ENCODE measurements around the gene ANKRD50.

The ANKRD50 gene

GRCh38 chr4:124708517-124709300 lies 3.8 kb downstream of the ANKRD50 start:
- DNase-seq, result no peak

DNA sequence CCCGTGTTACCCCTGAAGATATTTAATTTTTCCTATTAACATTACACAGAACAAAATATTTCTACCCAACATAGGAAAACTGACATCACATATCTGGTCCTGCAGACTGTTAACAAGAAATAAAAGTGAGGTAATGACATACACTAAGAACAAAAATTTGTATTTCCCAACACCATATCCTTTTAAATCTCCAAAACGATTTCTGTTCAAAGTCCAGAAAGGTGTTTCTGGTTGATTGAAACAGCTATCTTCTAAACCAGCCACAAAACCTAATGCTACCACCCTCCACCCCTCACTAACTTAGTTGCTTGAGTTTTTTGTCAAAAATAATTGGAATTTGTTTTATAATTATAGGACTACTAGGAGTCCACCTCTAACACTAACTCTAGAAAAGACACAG lies 7.1 kb downstream of the ANKRD50 start:
- DNase-seq, result no peak

GRCh38 chr4:124703154-124703553 lies 9.4 kb downstream of the ANKRD50 start:
- DNase-seq, result no peak

GRCh38 chr4:124697441-124697840 lies 15.1 kb downstream of the ANKRD50 start:
- no peak for DNase-seq

GRCh38 chr4:124696182-124696581 lies 16.4 kb downstream of the ANKRD50 start:
- no peak for DNase-seq

DNA sequence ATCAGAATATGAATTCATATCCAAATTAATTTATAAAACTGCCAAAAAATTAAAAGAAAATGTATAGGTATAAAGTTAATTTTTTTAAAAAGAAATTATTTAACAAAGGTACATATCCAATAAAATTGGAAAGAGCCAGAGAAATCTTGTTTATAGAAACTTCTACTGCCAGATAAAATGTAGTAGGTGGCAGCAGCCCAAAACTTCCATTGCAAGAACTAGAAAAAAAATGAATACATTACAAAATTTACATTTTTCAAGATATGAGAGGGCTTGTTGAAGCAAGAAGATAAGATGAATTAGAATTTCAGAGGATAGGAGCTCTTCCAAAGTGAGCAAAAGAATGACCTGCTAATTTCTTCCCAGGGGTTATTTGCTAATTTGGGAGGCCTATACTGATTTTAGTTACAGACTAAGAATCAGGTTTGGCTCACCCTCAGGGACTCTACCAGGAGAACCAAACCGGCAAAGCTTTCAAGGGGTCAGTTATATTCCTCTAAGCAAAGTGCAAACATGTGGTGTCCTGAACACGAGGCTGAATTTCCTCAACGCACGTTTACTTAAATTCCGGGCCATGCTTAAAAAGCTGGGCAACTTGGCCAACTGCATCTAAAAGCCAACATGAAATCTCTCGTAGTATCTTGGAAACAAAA lies 17.5 kb downstream of the ANKRD50 start:
- no peak for DNase-seq

- DNase-seq, result no peak
Observed at GRCh38 chr4:124694306-124694705, 18.2 kb downstream of the ANKRD50 start.

DNA sequence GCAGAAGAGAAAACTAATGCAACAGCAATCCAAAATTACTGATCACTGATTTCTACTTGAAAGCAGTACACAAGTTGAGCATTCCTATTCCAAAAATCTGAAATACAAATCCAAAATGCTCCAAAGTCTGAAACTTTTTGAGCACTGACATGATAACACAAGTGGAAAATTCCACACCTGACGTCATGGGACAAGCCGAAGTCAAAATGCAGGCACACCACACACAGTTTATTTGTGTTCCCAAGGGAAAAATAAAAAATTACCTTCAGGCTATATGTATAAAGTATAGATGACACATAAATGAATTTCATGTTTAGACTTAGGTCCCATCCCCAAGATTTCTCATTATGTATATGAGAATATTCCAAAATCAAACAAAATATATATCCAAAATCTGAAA lies 20.7 kb downstream of the ANKRD50 start:
- no peak for DNase-seq

DNA sequence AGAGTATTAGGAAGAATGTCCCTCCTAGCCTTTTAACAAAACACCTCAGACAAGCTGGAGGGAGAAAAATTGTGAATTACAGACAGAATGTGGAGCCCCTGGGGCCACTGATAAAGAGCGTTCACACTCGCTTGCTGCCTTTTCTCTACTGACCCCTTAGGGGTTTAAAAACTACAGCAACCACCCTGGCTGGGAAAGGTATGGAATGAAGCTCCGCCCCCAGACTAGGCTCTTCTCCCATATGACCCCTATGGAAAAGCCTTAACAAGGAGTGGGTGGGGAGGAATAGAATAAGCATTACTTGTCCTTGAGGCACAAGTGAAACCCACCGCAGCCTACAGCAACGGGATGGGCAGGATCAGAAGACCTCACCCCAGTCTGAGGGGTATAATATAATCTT lies 26.3 kb downstream of the ANKRD50 start:
- peak; percentile 88 for DNase-seq

DNA sequence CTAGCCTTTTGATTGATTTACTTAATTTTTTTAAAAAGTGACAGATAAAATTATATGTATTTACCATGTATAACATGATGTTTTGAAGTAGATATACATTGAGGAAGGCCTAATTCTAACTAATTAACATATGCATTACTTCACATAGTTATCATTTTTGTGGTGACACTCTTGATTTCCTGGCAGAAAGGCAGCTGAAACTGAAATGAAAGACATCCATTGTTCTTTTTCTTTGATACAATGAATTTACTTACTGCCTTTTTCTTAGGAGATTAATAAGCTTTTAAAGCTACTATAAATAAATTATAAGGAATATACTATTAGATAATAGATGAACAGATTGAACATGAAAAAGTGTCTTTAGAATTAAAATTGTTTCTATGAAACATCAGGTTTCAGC lies 26.7 kb downstream of the ANKRD50 start:
- no peak for DNase-seq

- DNase-seq, result no peak
Observed at GRCh38 chr4:124684301-124684700, 28.2 kb downstream of the ANKRD50 start.

GRCh38 chr4:124682384-124682783 lies 30.1 kb downstream of the ANKRD50 start:
- no peak for DNase-seq

DNA sequence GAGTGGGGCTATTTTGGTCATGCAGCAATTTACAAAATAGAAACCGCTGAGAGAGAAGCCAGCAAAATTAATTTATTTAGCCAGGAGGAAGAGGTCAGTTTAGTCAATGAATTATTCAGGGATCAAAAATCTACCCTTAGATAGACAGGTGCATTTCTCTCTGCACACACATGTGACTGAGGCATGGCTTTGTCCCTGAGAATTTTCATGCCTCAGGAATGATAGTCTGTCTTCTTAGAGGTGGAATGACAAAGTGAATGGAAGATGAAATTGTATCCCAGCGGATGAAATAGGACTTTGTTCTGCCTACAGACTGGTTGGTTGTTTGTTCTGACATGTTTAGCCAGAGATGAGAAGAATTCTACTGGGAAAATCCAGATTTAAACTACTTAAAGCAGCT lies 46.0 kb downstream of the ANKRD50 start:
- DNase-seq, result no peak

DNA sequence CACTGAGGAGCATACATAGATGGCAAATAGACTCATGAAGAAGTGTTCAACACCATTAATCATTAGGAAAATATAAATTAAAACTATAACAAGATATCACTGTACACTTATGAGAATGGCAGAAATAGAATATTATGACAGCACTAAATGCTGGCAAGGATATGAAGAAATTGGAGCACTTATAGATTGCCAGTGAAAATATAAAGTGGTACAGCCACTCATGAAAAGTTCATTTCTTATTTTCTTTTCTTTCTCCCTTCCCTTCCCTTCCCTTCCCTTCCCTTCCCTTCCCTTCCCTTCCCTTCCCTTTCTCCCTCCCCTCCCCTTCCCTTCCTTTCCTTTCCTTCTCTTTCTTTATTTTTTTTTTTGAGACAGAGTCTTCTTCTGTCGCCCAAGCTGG lies 53.7 kb downstream of the ANKRD50 start:
- no peak for DNase-seq

GRCh38 chr4:124650614-124651013 lies 61.9 kb downstream of the ANKRD50 start:
- DNase-seq, result no peak

- DNase-seq, result no peak
Observed at GRCh38 chr4:124647599-124647998, 64.9 kb downstream of the ANKRD50 start.

- no peak for DNase-seq
Observed at GRCh38 chr4:124644621-124645020, 67.9 kb downstream of the ANKRD50 start.

GRCh38 chr4:124642846-124643245 lies 69.7 kb downstream of the ANKRD50 start:
- no peak for DNase-seq

DNA sequence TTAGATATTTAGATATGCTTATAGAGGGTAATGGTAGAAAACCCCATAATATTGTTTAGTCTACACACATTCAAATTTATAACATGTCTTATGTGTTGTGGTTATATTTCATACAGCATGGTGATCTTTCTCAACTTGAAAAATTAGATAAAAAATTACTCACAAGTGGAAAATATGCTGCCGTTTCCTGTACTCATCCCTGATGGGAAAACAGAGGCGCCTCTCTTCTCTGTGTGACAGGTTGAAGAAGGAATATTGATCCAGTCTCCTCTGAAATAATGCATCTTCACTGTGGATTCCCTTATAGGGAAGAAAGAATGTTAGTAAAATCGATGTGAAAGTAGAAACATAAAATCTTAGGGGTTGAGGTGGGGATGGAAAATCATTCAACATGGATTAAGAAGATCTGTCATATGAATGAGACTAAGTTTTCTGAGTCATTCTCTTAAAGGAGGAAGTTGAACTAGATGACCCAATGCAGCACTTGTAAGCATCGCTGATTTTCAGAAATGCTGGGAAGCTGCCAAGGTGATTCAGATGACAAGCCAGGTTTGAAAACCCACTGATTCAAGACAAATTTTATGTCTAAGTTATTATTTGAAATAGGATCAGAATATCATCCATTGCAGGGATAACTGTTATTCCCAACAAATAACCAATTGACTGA lies 70.7 kb downstream of the ANKRD50 start:
- DNase-seq, result no peak

DNA sequence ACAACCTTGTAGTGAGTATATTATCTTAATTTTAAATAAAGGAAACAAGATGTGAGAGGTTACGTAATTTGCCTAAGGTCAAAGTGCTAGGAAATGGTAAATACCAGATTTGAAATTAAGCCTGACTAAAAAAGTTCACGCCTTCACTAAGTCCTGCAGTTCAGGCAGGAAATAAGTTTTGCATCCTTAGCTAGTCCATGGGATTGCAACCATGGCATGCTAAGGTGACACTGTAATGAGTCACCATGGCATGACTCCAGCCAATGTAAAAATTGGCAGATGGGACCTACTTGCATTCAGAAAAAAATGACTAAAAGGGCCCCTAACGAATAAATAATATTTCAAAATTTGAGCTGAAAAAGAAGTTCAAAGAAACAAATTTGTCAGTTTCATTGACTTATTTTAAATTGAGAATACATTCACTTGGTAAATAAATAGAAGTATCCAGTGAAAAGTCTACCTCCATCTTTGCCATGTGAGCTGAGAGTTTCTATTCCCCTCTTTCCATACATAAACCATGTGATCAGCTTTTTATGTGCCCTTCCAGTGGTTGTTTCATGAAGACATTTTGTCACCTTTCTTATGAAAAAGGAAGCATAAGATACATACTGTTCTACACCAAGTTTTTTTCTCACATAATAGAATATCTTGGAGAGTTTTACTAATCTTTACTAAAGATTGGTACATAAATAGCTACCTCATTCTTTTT lies 72.4 kb downstream of the ANKRD50 start:
- DNase-seq, result no peak

DNA sequence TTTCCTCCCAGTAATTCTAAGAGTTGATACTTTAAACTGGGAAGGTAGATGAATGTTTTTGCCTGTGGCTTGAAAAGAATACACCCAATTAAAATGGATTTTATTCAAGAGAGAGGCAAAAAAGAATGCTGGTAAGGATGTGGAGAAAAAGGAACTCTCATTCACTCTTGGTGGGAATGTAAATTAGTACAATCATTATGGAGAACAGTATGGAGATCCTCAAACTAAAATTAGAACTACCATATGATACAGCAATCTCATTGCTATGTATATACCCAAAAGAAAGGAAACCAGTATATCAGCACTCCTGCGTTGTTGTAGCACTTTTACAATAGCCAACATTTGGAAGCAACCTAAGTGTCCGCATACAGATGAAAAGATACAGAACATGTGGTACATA lies 75.2 kb downstream of the ANKRD50 start:
- no peak for DNase-seq

- DNase-seq, result peak; percentile 56
Observed at GRCh38 chr4:124636788-124637187, 75.7 kb downstream of the ANKRD50 start.

DNA sequence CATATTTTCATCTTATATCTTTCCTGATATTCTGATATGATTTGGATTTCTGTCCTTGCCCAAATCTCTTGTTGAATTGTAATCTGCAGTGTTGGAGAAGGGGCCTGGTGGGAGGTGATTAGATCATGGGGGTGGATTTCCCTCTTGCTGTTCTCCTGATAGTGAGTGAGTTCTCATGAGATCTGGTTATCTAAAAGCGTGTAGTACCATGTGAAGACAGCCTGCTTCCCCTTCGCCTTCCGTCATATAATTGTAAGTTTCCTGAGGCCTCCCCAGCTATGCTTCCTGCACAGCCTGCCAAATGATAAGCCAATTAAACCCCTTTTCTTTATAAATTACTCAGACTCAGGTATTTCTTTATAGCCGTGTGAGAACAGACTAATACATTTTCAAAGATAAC lies 77.2 kb downstream of the ANKRD50 start:
- DNase-seq, result no peak
